H54 (cell line): ENCODE results near the gene SYCP3.
"Not testable (repeated sequence)": the region's sequence is repeated elsewhere in the genome, so short reads cannot be mapped to it uniquely, and the experiment has no call there.

ENCODE experiments used
- DNase-seq: peaks from one replicate; pipeline ENCODE4 v3.0.0; 2011; ENCODE audit warnings: low spot score, mixed read lengths; ENCODE audit not compliant: insufficient read length
- FAIRE-seq: peaks from 3 replicates; lab custom pipeline; 2011; peaks lifted over from hg19 to GRCh38; lab: Jason Lieb, UNC
- POLR2A ChIP-seq: IDR thresholded peaks from 2 replicates; pipeline ENCODE4 v1.6.1; 2011; ENCODE audit warnings: low read depth, mild to moderate bottlenecking, low read length

The SYCP3 gene

GRCh38 chr12:101694986-101695385, 44.3 kb downstream of the SYCP3 start:
- no peak for FAIRE-seq

GRCh38 chr12:101694297-101694848, 44.9 kb downstream of the SYCP3 start:
- no peak for TF ChIP-seq POLR2A
- DNase-seq: no peak
- FAIRE-seq: no peak

More at GRCh38 chr12:101694986-101695385, 44.3 kb downstream of the SYCP3 start:
- DNase-seq: no peak
- no peak for TF ChIP-seq POLR2A

GRCh38 chr12:101691503-101692096, 47.7 kb downstream of the SYCP3 start:
- no peak for DNase-seq
- no peak for TF ChIP-seq POLR2A
- FAIRE-seq: no peak

- no peak for TF ChIP-seq POLR2A
- DNase-seq (no peak), FAIRE-seq (no peak)
These were observed 48.6 kb downstream of the SYCP3 start for GRCh38 chr12:101690544-101691098.

- no peak for TF ChIP-seq POLR2A
- DNase-seq: no peak
- FAIRE-seq: no peak
These were observed 53.1 kb downstream of the SYCP3 start for GRCh38 chr12:101686176-101686575.

- no peak for DNase-seq
- no peak for FAIRE-seq
- no peak for TF ChIP-seq POLR2A
These were observed 54.2 kb downstream of the SYCP3 start for GRCh38 chr12:101685092-101685491.

GRCh38 chr12:101681627-101682026, 57.6 kb downstream of the SYCP3 start:
- DNase-seq, FAIRE-seq: not testable (repeated sequence)

- DNase-seq (no peak), FAIRE-seq (no peak)
- TF ChIP-seq POLR2A: no peak
These were observed 58.6 kb downstream of the SYCP3 start for GRCh38 chr12:101680647-101681046.

GRCh38 chr12:101680240-101680639, 59.0 kb downstream of the SYCP3 start:
- no peak for TF ChIP-seq POLR2A
- FAIRE-seq: no peak
- no peak for DNase-seq
